Lower leg skin (tissue), 4 donors: ENCODE results near the gene ZNF804B. TPM values are rescaled to one million over a fixed set of nuclear protein-coding genes. Genes with fewer than 3 reads are reported as not detected.

Experiments
- DNase-seq, 2 donors: peaks; one replicate each; pipeline ENCODE4 v3.0.0-alpha.2; 2019; ENCODE audit warnings: low spot score in 2 of 2
- H3K4me3 ChIP-seq: fragments of 200-600 bp; sonication (generic); 2 replicates; pipeline ENCODE4 v1.5.1; 2017; ENCODE audit warnings: mild to moderate bottlenecking, low read depth; ENCODE audit not compliant: poor library complexity, severe bottlenecking
- POLR2A ChIP-seq, 2 donors: fragments of 450-650 bp; IDR thresholded peaks; one replicate each; pipeline ENCODE4 v1.6.1; 2016 to 2017; ENCODE audit warnings: antibody characterized with exemption in 2 of 2, mild to moderate bottlenecking in 1 of 2, moderate library complexity in 1 of 2
- WGBS, 2 donors: methylation state at CpG; one replicate each; pipeline ENCODE4 v1.1.5; 2018; 5-methylcytosine and 5-hydroxymethylcytosine counted together
- intact Hi-C: fragments of 100-400 bp; cut with DNase I; formaldehyde crosslinking; loops from one replicate; pipeline ENCODE4 v1.15.0; 2023; ENCODE audit warnings: low total_unique reads
- total RNA-seq, 4 donors: library from RNA; depleted of rRNA; stranded (reverse); fragments of >200 nt; gene quantifications; one replicate each; pipeline ENCODE4 v1.1.0, GENCODE V29; 2016
- TF ChIP-seq, protein P1 (sequence below), 3 donors: fragments of 450-650 bp; IDR thresholded peaks; one replicate each; pipeline ENCODE4 v1.5.1; 2016; ENCODE audit warnings: antibody characterized with exemption in 3 of 3, mild to moderate bottlenecking in 3 of 3, moderate library complexity in 2 of 3

The ZNF804B gene
- not detected for total RNA-seq

DNA sequence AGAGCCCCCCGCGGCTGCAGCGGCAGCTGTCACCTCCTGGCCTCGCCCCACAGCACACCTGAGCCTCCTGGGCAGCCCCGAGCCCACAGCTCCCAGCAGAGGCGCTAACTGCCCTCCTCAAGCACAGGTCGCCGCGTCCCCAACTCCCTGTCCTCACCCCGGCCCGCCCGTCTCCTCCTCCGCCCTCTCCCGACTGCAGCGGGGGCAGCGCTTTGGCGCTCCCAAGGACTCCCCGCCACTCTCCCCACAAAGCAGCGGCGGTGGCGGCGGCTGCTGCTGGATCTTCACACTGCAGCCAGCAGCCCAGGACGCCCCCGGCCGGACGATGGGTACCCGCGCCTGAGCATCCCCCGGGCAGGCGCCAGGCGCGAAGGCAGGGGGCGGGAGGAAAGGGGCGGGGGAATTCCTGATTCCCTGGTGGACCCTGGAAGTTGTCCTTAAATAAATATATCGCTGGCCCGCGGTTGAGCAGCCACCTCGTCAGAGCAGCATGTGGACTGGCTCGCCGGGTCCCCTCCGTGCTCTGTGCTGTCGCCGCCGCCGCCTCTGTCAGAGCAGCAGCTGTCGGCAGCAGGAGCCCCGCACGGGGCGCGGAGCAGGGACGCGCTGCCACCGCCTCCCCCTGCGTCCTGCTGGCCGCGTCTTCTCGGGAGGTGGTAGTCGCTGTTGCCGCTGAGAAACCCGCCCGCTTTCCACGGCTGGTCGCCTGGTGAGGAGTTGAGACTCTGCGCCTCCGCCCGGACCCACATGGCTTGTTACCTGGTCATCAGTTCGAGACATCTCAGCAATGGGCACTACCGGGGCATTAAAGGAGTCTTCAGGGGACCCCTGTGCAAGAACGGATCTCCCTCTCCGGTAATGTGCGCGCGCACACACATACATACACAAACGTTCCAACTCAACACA, at the start of gene ZNF804B:
Gene ZNF804B, plus strand, starts transcription at position 471 of the 906 bp plus-strand sequence. Its CDS starts 277 bp downstream, at position 748.
- peak in 1 of 2 donors; percentile 74 for DNase-seq
- WGBS, 2 donors, result 4% methylated on average over 48 to 61 of the region's 74 CpGs
- H3K4me3 ChIP-seq, result peak within 1 kb of the TSS; percentile 9
- TF ChIP-seq POLR2A (IDR thresholded peaks at IDR 0.05), result no peak
- TF ChIP-seq, protein P1, sequence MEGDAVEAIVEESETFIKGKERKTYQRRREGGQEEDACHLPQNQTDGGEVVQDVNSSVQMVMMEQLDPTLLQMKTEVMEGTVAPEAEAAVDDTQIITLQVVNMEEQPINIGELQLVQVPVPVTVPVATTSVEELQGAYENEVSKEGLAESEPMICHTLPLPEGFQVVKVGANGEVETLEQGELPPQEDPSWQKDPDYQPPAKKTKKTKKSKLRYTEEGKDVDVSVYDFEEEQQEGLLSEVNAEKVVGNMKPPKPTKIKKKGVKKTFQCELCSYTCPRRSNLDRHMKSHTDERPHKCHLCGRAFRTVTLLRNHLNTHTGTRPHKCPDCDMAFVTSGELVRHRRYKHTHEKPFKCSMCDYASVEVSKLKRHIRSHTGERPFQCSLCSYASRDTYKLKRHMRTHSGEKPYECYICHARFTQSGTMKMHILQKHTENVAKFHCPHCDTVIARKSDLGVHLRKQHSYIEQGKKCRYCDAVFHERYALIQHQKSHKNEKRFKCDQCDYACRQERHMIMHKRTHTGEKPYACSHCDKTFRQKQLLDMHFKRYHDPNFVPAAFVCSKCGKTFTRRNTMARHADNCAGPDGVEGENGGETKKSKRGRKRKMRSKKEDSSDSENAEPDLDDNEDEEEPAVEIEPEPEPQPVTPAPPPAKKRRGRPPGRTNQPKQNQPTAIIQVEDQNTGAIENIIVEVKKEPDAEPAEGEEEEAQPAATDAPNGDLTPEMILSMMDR (IDR thresholded peaks at IDR 0.05), result no peak
- intact Hi-C loops, result no loop called here

DNA sequence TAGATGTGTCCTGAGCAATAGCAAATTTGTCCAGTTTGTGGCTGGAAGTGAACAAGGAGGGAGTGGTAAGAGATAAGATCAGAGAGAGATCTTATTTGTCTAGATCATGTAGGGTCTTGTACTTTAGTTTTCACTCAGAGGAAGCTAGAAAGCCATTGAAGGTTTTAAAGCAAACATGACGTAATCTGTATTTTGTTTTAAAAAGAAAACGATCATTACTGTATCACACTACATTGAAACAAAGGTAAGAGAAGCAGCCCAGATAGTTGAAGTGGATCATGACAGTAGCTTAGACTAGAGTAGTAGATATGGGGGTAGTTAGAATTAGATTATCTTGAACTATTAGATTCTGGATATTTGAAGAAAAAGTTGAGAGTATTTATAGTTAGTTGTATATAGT, 23.6 kb upstream of the ZNF804B start:
- TF ChIP-seq POLR2A (IDR thresholded peaks at IDR 0.05), result no peak
- TF ChIP-seq, protein P1 (IDR thresholded peaks at IDR 0.05), result no peak
- no peak overlapping the region for H3K4me3 ChIP-seq
- WGBS, 2 donors, result 84 to 85% methylated on average over 2 of the region's 2 CpGs
- intact Hi-C loops, result no loop called here
- no peak for DNase-seq

DNA sequence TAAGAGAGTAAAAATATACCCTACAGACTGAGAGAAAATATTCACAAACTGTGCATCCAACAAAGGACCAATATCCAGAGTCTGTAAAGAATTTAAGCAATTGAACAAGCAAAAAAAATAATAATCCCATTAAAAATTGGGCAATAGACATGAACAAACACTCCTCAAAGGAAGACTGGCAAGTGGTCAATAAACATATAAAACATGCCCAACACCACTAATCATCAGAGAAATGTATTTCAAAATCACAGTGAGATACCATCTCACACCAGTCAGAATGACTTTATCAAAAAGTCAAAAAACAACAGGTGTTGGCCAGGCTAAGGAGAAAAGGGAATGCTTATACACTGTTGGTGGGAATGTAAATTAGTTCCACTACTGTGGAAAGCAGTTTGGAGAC, 21.9 kb upstream of the ZNF804B start:
- no peak for DNase-seq
- intact Hi-C loops, result no loop called here
- no peak overlapping the region for H3K4me3 ChIP-seq
- no peak for TF ChIP-seq POLR2A (IDR thresholded peaks at IDR 0.05)
- TF ChIP-seq, protein P1 (IDR thresholded peaks at IDR 0.05), result no peak

DNA sequence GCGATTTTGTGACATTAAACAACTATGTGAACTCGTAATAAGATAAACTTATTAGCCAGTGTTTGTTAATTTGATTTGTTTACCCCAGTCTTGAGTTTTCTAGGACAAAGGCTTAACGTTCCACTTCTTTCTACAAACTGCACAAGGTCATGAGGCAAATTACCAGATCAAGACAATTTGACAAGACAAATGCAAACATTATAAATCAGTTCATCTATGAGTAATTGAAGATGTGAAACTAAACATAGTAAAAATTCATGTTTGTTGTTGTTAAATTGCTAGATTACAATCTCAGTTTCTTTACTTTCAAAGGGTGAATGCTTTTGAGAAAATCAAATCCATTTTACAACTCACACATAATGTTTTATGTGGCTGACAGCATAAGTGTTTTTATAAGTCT, 13.4 kb upstream of the ZNF804B start:
- 61 to 63% methylated on average over 3 of the region's 3 CpGs for WGBS, 2 donors
- no peak for TF ChIP-seq POLR2A (IDR thresholded peaks at IDR 0.05)
- TF ChIP-seq, protein P1 (IDR thresholded peaks at IDR 0.05), result no peak

DNA sequence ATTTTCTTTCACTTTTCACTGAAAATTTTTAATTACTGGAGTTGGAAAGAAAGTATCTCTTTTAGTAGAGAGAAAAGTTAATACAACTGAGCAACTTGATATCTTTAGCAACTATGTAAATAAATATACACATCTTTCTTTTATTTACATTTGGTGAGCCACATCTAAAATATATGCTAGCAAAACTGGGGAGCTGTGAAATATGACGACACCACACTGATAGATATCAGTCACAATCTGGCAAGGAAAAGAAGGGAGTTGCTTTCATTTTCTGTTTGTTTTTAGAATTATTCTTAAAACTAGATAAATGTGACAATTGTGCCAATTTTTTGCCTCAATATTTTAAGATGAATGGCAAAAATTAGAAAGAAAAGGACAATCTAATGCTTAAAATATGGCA, 2.7 kb upstream of the ZNF804B start:
- WGBS, 2 donors, result 61 to 70% methylated on average over 1 of the region's 1 CpG

More for the DNA sequence above, 13.4 kb upstream of the ZNF804B start:
- H3K4me3 ChIP-seq, result no peak overlapping the region
- DNase-seq, result no peak
- intact Hi-C loops, result no loop called here

More for the DNA sequence above, 2.7 kb upstream of the ZNF804B start:
- no peak for DNase-seq
- intact Hi-C loops, result no loop called here
- H3K4me3 ChIP-seq, result no peak overlapping the region
- no peak for TF ChIP-seq POLR2A (IDR thresholded peaks at IDR 0.05)
- TF ChIP-seq, protein P1 (IDR thresholded peaks at IDR 0.05), result no peak
